ENCODE results near the gene POLD1.

GRCh38 chr19:50437862-50438449 is 53.8 kb downstream of the POLD1 start:
- no peak for TF ChIP-seq CTCF (IDR thresholded peaks at IDR 0.05; ENCODE audit: low read depth, low read length)
- TF ChIP-seq EZH2phosphoT487 (IDR thresholded peaks at IDR 0.05; ENCODE audit: low read depth): no peak

Data from OCI-LY3 (cell line).